K562 (cell line): ENCODE measurements around the gene ADIPOR1. TPM values are rescaled to one million over a fixed set of nuclear protein-coding genes. Genes with fewer than 3 reads are reported as not detected.

Source experiments
- ATAC-seq: fragments of 200-7000 bp; cut with Tn5 transposase; 3 replicates; pipeline ENCODE4 v1.9.1; 2020; ENCODE audit warnings: moderate library complexity
- BruUV-seq: library from RNA; stranded (reverse); fragments of 400-500 nt; replicated peaks from 2 replicates; lab custom pipeline; 2021; lab: Mats Ljungman, UMichigan
- CTCF ChIA-PET: fragments of 300-600 bp; formaldehyde crosslinking; extraction: SDS; loops from one replicate; lab custom pipeline; 2021; ENCODE audit warnings: low intra/inter-chr PET ratio; lab: Yijun Ruan, JAX
- POLR2A ChIA-PET: fragments of 300-600, 350-650 bp; sonication (Branson Sonifier 250); formaldehyde crosslinking; extraction: SDS; loops from one replicate; lab custom pipeline; 2021; ENCODE audit warnings: antibody characterized with exemption, inconsistent platforms; lab: Yijun Ruan, JAX
- DNase-seq, 4 experiments: peaks; one replicate each; pipeline versions ENCODE4 v3.0.0 to v3.0.0-alpha.2; 2011 to 2018; ENCODE audit warnings: low spot score in 3 of 4, mixed read lengths in 3 of 4; ENCODE audit errors: extremely low read depth in 1 of 4
- FAIRE-seq: peaks from 2 replicates; lab custom pipeline; 2011; peaks lifted over from hg19 to GRCh38; lab: Jason Lieb, UNC
- H2AFZ ChIP-seq: 2 replicates; pipeline ENCODE4 v1.6.0; 2011; ENCODE audit warnings: low read depth, low read length, control low read depth, inconsistent platforms
- H3K27ac ChIP-seq: fragments of 200-600 bp; 3 replicates; pipeline ENCODE4 v1.8.0; 2011; ENCODE audit warnings: low read depth, mild to moderate bottlenecking, control low read depth, inconsistent platforms, low read length, moderate library complexity, mixed read lengths; ENCODE audit errors: extremely low read depth
- H3K27me3 ChIP-seq, 2 experiments: fragments of 300-600 bp in 1 of 2; 2 replicates in 1 of 2; 3 replicates in 1 of 2; pipeline versions ENCODE4 v1.6.0 to v1.8.0; 2011; ENCODE audit warnings: inconsistent platforms in 2 of 2, low read length in 2 of 2, mild to moderate bottlenecking in 1 of 2, mixed read lengths in 1 of 2, moderate library complexity in 1 of 2; ENCODE audit not compliant: control insufficient read depth in 2 of 2, insufficient read depth in 2 of 2
- H3K36me3 ChIP-seq: fragments of 300-600 bp; 3 replicates; pipeline ENCODE4 v1.8.0; 2011; ENCODE audit warnings: mild to moderate bottlenecking, low read length, inconsistent platforms; ENCODE audit not compliant: control insufficient read depth, insufficient read depth
- H3K4me1 ChIP-seq, 2 experiments: fragments of 200-600 bp in 1 of 2; replicated peaks in 1 of 2; 2 replicates in 1 of 2; 3 replicates in 1 of 2; pipeline versions ENCODE4 v1.5.1 to v1.8.0; 2011; ENCODE audit warnings: inconsistent platforms in 2 of 2, low read length in 2 of 2, mild to moderate bottlenecking in 1 of 2, mixed read lengths in 1 of 2, moderate library complexity in 1 of 2; ENCODE audit not compliant: control insufficient read depth in 2 of 2, insufficient read depth in 2 of 2
- H3K4me2 ChIP-seq: 2 replicates; pipeline ENCODE4 v1.6.1; 2011; ENCODE audit warnings: low read length, control low read depth, inconsistent platforms, mixed read lengths; ENCODE audit not compliant: insufficient read depth
- H3K4me3 ChIP-seq: fragments of 200-600 bp; sonication (generic), shearing (Covaris generic); 2 replicates; pipeline ENCODE4 v1.5.1; 2016; ENCODE audit warnings: control low read depth, inconsistent platforms
- H3K79me2 ChIP-seq: fragments of 200-600 bp; 3 replicates; pipeline ENCODE4 v1.8.0; 2011; ENCODE audit warnings: low read length, inconsistent platforms; ENCODE audit not compliant: control insufficient read depth, insufficient read depth
- H3K9ac ChIP-seq, 2 experiments: 2 replicates each; pipeline versions ENCODE4 v1.6.0 to v1.6.1; 2011; ENCODE audit warnings: low read depth in 2 of 2, low read length in 2 of 2, control low read depth in 1 of 2, inconsistent platforms in 1 of 2, mild to moderate bottlenecking in 1 of 2, mixed read lengths in 1 of 2; ENCODE audit not compliant: insufficient read depth in 1 of 2
- H3K9me1 ChIP-seq: one replicate; pipeline ENCODE4 v1.6.0; 2011; ENCODE audit warnings: inconsistent platforms, mild to moderate bottlenecking, low read length, moderate library complexity; ENCODE audit not compliant: control insufficient read depth, insufficient read depth
- H3K9me3 ChIP-seq: replicated peaks from 2 replicates; pipeline ENCODE4 v1.5.1; 2011; ENCODE audit warnings: low read depth, low read length, inconsistent platforms; ENCODE audit not compliant: control insufficient read depth, insufficient read depth
- H4K20me1 ChIP-seq: replicated peaks from 2 replicates; pipeline ENCODE4 v1.6.1; 2011; ENCODE audit warnings: low read length, inconsistent platforms, mixed read lengths; ENCODE audit not compliant: control insufficient read depth, insufficient read depth
- CEBPB ChIP-seq: fragments of 450-650 bp; IDR thresholded peaks from 2 replicates; pipeline ENCODE4 v1.6.1; 2016; ENCODE audit warnings: missing genetic modification characterization, missing compliant biosample characterization
- CEBPG ChIP-seq, 3 experiments: fragments of 200-800 bp in 1 of 3; sonication (Bioruptor generic) in 1 of 3; sonication (generic) in 1 of 3; formaldehyde crosslinking in 1 of 3; IDR thresholded peaks in 2 of 3; conservative IDR thresholded peaks in 1 of 3; 2 replicates each; pipeline versions ENCODE4 v1.6.1 to v1.8.0; 2016 to 2022; ENCODE audit warnings: missing compliant biosample characterization in 2 of 3, missing genetic modification characterization in 2 of 3, mild to moderate bottlenecking in 1 of 3, missing genetic modification reagents in 1 of 3
- CTBP1 ChIP-seq: fragments of 450-650 bp; IDR thresholded peaks from 2 replicates; pipeline ENCODE4 v1.6.1; 2016; ENCODE audit warnings: borderline replicate concordance
- RBM15 ChIP-seq: fragments of 200-400 bp; formaldehyde crosslinking; IDR thresholded peaks from 2 replicates; pipeline ENCODE4 v1.6.1; 2018; ENCODE audit warnings: mild to moderate bottlenecking, low read length, moderate library complexity; ENCODE audit not compliant: insufficient read depth
- ZNF24 ChIP-seq: fragments of 450-650 bp; IDR thresholded peaks from 2 replicates; pipeline ENCODE4 v1.6.1; 2016
- ZNF384 ChIP-seq: IDR thresholded peaks from 2 replicates; pipeline ENCODE4 v1.6.1; 2012; ENCODE audit warnings: low read depth, low read length, improper control_type of control experiment
- WGBS: fragments of 100-300 bp; shearing (Covaris generic); methylation state at CpG from one replicate; pipeline ENCODE4 v1.1.6; 2016; ENCODE audit warnings: low coverage, mixed read lengths; ENCODE audit not compliant: insufficient coverage; ENCODE audit errors: missing lambda C conversion rate; 5-methylcytosine and 5-hydroxymethylcytosine counted together
- in situ Hi-C: fragments of 300-500 bp; cut with MboI; formaldehyde crosslinking; loops from 4 replicates; pipeline ENCODE4 v1.15.0; 2018; ENCODE audit warnings: inconsistent platforms, mixed read lengths
- intact Hi-C: fragments of 100-400 bp; cut with micrococcal nuclease; formaldehyde crosslinking; loops from 2 replicates; pipeline ENCODE4 v1.14.2; 2022
- polyA plus RNA-seq, 8 experiments: library from polyadenylated mRNA; depleted of rRNA in 4 of 8; stranded (reverse) in 5 of 8; unstranded in 3 of 8; fragments of >200 nt; fragmentation: Nextera tagmentation in 2 of 8; fragmentation: Illumina TruSeq in 1 of 8; extraction: Ambion mirVana in 2 of 8; extraction: Trizol in 1 of 8; gene quantifications; 2 replicates each; pipeline versions ENCODE4 v1.2.1 to v1.2.3, GENCODE V29; 2011 to 2014; ENCODE audit warnings: inconsistent platforms in 1 of 8, missing spikeins in 1 of 8
- total RNA-seq, 7 experiments: library from RNA; depleted of rRNA in 6 of 7; stranded (reverse); fragments of >200 nt in 6 of 7; fragmentation: Illumina TruSeq in 2 of 7; extraction: Trizol in 2 of 7; gene quantifications; 2 replicates each; pipeline versions ENCODE4 v1.2.1 to v1.2.3, GENCODE V29; 2011 to 2021; ENCODE audit warnings: low replicate concordance in 1 of 7

ADIPOR1 gene
- total and polyA plus RNA-seq, 9 of the 15 experiments (the other 6 are each of a cell fraction or from before 2014, with no cell fraction given) = 29.0 to 217 (median 100) TPM

GRCh38 chr1:202965422-202965821 lies 7.3 kb upstream of the ADIPOR1 start:
- H2AFZ ChIP-seq = no peak overlapping the region
- ChIA-PET CTCF (no interaction called here), POLR2A (interaction anchor here (0.6 to 1.6 kb wide), 2 partner anchors 9 to 20 kb away, joined by 3 to 6 read pairs; no protein-coding TSS in a partner anchor)
- 0 out of 2 replicates have a peak overlapping the region, but pooled peaks have one; percentile 39 for H3K4me2 ChIP-seq
- H3K36me3 ChIP-seq = peaks cover 47% of the 10 kb centered on the region
- ATAC-seq (no peak), FAIRE-seq (no peak), DNase-seq (no peak)
- in situ Hi-C loops = no loop called here
- H3K9me1 ChIP-seq = no peaks in the 10 kb centered on the region
- no TSS peak for BruUV-seq
- intact Hi-C loops = no loop called here
- H3K27me3 ChIP-seq = no peaks in the 10 kb centered on the region
- WGBS = 92% methylated on average over 2 of the region's 3 CpGs
- H3K27ac ChIP-seq = no peak overlapping the region
- no peak overlapping the region; a peak in 1 of 4 replicates for H3K9ac ChIP-seq
- H3K4me1 ChIP-seq = peaks cover 20 to 24% of the 10 kb centered on the region in 2 experiments
- H4K20me1 ChIP-seq = no peaks in the 10 kb centered on the region
- peaks cover 11% of the 10 kb centered on the region; the same call in 2 of the 3 replicates for H3K79me2 ChIP-seq
- TF ChIP-seq RBM15 (no peak), ZNF24 (no peak), CTBP1 (no peak), CEBPG (CRISPR knock-in tag; IDR thresholded peaks at IDR 0.05) (no peak), CEBPG (tag; conservative IDR thresholded peaks at IDR 0.05 in 1 of 2, IDR thresholded peaks at IDR 0.05 in 1 of 2) (peak in 1 of 2 experiments; percentile 37; a peak in 1 of 4 replicates), CEBPB (tag) (peak; percentile 69), ZNF384 (0 out of 2 replicates have a peak, but pooled peaks have one; percentile 30)
- H3K9me3 ChIP-seq = no peaks in the 10 kb centered on the region
- no peak overlapping the region for H3K4me3 ChIP-seq
